ENCODE measurements around the gene PSMB7.

DNA sequence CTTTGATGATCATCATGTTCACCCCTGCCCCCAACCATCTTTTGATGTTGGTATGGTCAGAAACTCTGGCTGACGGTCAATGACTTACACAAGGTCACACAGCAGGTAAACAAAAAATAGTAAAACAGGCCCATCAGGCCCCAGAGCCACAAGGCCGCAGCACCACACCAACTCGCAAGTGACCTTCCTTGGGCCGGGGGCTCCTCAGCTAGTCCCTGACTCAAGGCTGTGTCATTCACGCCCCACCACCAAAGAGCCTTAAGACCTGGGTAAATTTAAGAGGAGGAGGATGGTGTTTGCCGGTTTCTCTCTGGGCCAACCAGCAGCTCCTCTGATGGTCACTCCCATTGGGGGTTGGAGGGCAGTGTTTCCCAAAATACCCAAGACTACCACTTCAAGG is 55.8 kb downstream of the PSMB7 start:
- TF ChIP-seq, protein P1, sequence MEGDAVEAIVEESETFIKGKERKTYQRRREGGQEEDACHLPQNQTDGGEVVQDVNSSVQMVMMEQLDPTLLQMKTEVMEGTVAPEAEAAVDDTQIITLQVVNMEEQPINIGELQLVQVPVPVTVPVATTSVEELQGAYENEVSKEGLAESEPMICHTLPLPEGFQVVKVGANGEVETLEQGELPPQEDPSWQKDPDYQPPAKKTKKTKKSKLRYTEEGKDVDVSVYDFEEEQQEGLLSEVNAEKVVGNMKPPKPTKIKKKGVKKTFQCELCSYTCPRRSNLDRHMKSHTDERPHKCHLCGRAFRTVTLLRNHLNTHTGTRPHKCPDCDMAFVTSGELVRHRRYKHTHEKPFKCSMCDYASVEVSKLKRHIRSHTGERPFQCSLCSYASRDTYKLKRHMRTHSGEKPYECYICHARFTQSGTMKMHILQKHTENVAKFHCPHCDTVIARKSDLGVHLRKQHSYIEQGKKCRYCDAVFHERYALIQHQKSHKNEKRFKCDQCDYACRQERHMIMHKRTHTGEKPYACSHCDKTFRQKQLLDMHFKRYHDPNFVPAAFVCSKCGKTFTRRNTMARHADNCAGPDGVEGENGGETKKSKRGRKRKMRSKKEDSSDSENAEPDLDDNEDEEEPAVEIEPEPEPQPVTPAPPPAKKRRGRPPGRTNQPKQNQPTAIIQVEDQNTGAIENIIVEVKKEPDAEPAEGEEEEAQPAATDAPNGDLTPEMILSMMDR (IDR thresholded peaks at IDR 0.05 in 4 of 5, conservative IDR thresholded peaks at IDR 0.05 in 1 of 5), result no peak
- TF ChIP-seq POLR2A (IDR thresholded peaks at IDR 0.05), result no peak

All from gastrocnemius medialis (tissue), 4 donors.